Neural cell (in vitro differentiated cells): ENCODE measurements around the gene GALNT16. TPM values are rescaled to one million over a fixed set of nuclear protein-coding genes. Genes with fewer than 3 reads are reported as not detected.

Experiments
- H2AFZ ChIP-seq: fragments of 200-600, 300-800 bp; sonication (generic), shearing (Covaris generic); 2 replicates; pipeline ENCODE4 v1.6.0; 2014; ENCODE audit warnings: low read depth, mild to moderate bottlenecking, antibody characterized with exemption, low read length, moderate library complexity
- H3F3A ChIP-seq: fragments of 200-600 bp; shearing (Covaris generic); 2 replicates; pipeline ENCODE4 v1.6.1; 2016; ENCODE audit warnings: mild to moderate bottlenecking, moderate library complexity, mixed read lengths, antibody characterized with exemption, low read length; ENCODE audit not compliant: insufficient read depth, poor library complexity, severe bottlenecking
- H3K27ac ChIP-seq: fragments of 200-600, 300-800 bp; sonication (generic), shearing (Covaris generic); 2 replicates; pipeline ENCODE4 v1.5.1; 2014; ENCODE audit warnings: mild to moderate bottlenecking, low read length, moderate library complexity
- H3K27me3 ChIP-seq: fragments of 300-800, 200-600 bp; sonication (generic), shearing (Covaris generic); 2 replicates; pipeline ENCODE4 v1.6.0; 2014; ENCODE audit warnings: mild to moderate bottlenecking, low read depth, low read length, moderate library complexity; ENCODE audit not compliant: insufficient read depth
- H3K36me3 ChIP-seq: fragments of 300-800, 200-600 bp; sonication (generic), shearing (Covaris generic); 2 replicates; pipeline ENCODE4 v1.5.1; 2014; ENCODE audit warnings: mild to moderate bottlenecking, antibody characterized with exemption, low read length, moderate library complexity; ENCODE audit not compliant: insufficient read depth
- H3K4me2 ChIP-seq: fragments of 300-800, 200-600 bp; sonication (generic), shearing (Covaris generic); 2 replicates; pipeline ENCODE4 v1.6.0; 2014; ENCODE audit warnings: mild to moderate bottlenecking, low read length
- H3K4me3 ChIP-seq: fragments of 300-800, 200-600 bp; sonication (generic), shearing (Covaris generic); 2 replicates; pipeline ENCODE4 v1.5.1; 2014; ENCODE audit warnings: mild to moderate bottlenecking, low read length, moderate library complexity
- H3K79me2 ChIP-seq: fragments of 200-600 bp; shearing (Covaris generic); replicated peaks from 2 replicates; pipeline ENCODE4 v1.6.0; 2014; ENCODE audit warnings: mild to moderate bottlenecking, low read length, moderate library complexity; ENCODE audit not compliant: insufficient read depth
- H3K9ac ChIP-seq: fragments of 300-800, 200-600 bp; sonication (generic), shearing (Covaris generic); 2 replicates; pipeline ENCODE4 v1.6.1; 2016; ENCODE audit warnings: mild to moderate bottlenecking, low read length, mixed read lengths
- H3K9me2 ChIP-seq: fragments of 200-600 bp; shearing (Covaris generic); 2 replicates; pipeline ENCODE4 v1.6.1; 2016; ENCODE audit warnings: mild to moderate bottlenecking, low read length, mixed read lengths; ENCODE audit not compliant: insufficient read depth
- H3K9me3 ChIP-seq: fragments of 200-600, 300-800 bp; sonication (generic), shearing (Covaris generic); 2 replicates; pipeline ENCODE4 v1.6.1; 2016; ENCODE audit warnings: mild to moderate bottlenecking, mixed run types, low read length, moderate library complexity, mixed read lengths
- H4K20me1 ChIP-seq: fragments of 200-600 bp; shearing (Covaris generic); 2 replicates; pipeline ENCODE4 v1.6.1; 2016; ENCODE audit warnings: mild to moderate bottlenecking, mixed run types; ENCODE audit not compliant: insufficient read depth
- CTCF ChIP-seq: fragments of 450-650 bp; IDR thresholded peaks from 2 replicates; pipeline ENCODE4 v1.5.1; 2014; ENCODE audit warnings: antibody characterized with exemption, mild to moderate bottlenecking, moderate library complexity; ENCODE audit not compliant: poor library complexity, severe bottlenecking
- EP300 ChIP-seq: fragments of 450-650 bp; conservative IDR thresholded peaks from 2 replicates; pipeline ENCODE4 v1.6.1; 2014; ENCODE audit warnings: antibody characterized with exemption, mild to moderate bottlenecking, moderate library complexity; ENCODE audit not compliant: poor library complexity, severe bottlenecking
- EZH2 ChIP-seq: fragments of 200-600, 300-800 bp; shearing (Covaris generic), sonication (generic); IDR thresholded peaks from 2 replicates; pipeline ENCODE4 v1.6.1; 2014; ENCODE audit warnings: antibody characterized with exemption, low read length, borderline replicate concordance, mild to moderate bottlenecking; ENCODE audit not compliant: insufficient read depth, poor library complexity, severe bottlenecking
- MXI1 ChIP-seq: fragments of 450-650 bp; conservative IDR thresholded peaks from 2 replicates; pipeline ENCODE4 v1.6.1; 2014; ENCODE audit warnings: antibody characterized with exemption, mild to moderate bottlenecking; ENCODE audit not compliant: poor library complexity, severe bottlenecking
- POLR2AphosphoS5 ChIP-seq: IDR thresholded peaks from 2 replicates; pipeline ENCODE4 v1.6.1; 2012
- RAD21 ChIP-seq: fragments of 450-650 bp; conservative IDR thresholded peaks from 2 replicates; pipeline ENCODE4 v1.6.1; 2014; ENCODE audit warnings: antibody characterized with exemption, mild to moderate bottlenecking, moderate library complexity
- SMC3 ChIP-seq: fragments of 450-650 bp; conservative IDR thresholded peaks from 2 replicates; pipeline ENCODE4 v1.6.1; 2014; ENCODE audit warnings: antibody characterized with exemption, mild to moderate bottlenecking, moderate library complexity; ENCODE audit not compliant: poor library complexity
- TAF1 ChIP-seq: IDR thresholded peaks from 2 replicates; pipeline ENCODE4 v1.6.1; 2012; ENCODE audit warnings: low read depth
- polyA plus RNA-seq: library from polyadenylated mRNA; depleted of rRNA; stranded (reverse); fragments of >200 nt; gene quantifications from 2 replicates; pipeline ENCODE4 v1.2.3, GENCODE V29; 2014
- TF ChIP-seq, protein P1 (sequence below): IDR thresholded peaks from 2 replicates; pipeline ENCODE4 v1.6.1; 2012; ENCODE audit warnings: borderline replicate concordance

Gene GALNT16
- polyA plus RNA-seq, 1 donor from 2014 or later, result 23.8 TPM

DNA sequence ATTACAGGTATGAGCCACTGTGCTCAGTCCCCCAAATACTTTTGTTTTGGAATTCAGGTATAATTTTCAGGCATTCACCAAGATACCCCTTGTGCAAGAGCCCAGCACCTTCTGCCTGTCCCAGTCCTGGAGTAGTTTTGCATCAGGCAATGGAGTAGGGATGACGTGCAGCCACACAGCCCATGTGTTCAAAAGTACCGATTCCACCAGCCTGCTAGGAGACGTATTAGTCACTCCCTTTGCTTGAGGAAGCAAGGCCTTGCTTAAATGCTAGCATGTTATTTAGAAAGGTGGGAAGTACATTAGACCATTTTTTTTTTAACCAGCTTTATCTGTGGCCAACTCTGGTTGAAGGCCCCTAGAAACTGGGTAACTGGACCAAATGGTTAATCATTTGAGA is 15.0 kb upstream of the GALNT16 start:
- no peaks in the 10 kb centered on the region for H3K9me3 ChIP-seq
- H3K27ac ChIP-seq, result no peak overlapping the region
- no peak overlapping the region for H3K4me3 ChIP-seq
- H3K27me3 ChIP-seq, result no peaks in the 10 kb centered on the region
- H3K79me2 ChIP-seq, result no peaks in the 10 kb centered on the region
- H3F3A ChIP-seq, result no peaks in the 10 kb centered on the region
- TF ChIP-seq POLR2AphosphoS5, result no peak
- no peak for TF ChIP-seq CTCF
- no peak for TF ChIP-seq EZH2
- no peak for TF ChIP-seq RAD21
- TF ChIP-seq EP300, result no peak
- TF ChIP-seq SMC3, result no peak
- TF ChIP-seq TAF1, result no peak
- TF ChIP-seq, protein P1, sequence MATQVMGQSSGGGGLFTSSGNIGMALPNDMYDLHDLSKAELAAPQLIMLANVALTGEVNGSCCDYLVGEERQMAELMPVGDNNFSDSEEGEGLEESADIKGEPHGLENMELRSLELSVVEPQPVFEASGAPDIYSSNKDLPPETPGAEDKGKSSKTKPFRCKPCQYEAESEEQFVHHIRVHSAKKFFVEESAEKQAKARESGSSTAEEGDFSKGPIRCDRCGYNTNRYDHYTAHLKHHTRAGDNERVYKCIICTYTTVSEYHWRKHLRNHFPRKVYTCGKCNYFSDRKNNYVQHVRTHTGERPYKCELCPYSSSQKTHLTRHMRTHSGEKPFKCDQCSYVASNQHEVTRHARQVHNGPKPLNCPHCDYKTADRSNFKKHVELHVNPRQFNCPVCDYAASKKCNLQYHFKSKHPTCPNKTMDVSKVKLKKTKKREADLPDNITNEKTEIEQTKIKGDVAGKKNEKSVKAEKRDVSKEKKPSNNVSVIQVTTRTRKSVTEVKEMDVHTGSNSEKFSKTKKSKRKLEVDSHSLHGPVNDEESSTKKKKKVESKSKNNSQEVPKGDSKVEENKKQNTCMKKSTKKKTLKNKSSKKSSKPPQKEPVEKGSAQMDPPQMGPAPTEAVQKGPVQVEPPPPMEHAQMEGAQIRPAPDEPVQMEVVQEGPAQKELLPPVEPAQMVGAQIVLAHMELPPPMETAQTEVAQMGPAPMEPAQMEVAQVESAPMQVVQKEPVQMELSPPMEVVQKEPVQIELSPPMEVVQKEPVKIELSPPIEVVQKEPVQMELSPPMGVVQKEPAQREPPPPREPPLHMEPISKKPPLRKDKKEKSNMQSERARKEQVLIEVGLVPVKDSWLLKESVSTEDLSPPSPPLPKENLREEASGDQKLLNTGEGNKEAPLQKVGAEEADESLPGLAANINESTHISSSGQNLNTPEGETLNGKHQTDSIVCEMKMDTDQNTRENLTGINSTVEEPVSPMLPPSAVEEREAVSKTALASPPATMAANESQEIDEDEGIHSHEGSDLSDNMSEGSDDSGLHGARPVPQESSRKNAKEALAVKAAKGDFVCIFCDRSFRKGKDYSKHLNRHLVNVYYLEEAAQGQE, result no peak
- no peak for TF ChIP-seq MXI1
- no peaks in the 10 kb centered on the region for H3K36me3 ChIP-seq
- H3K4me2 ChIP-seq, result no peak overlapping the region
- H2AFZ ChIP-seq, result no peak overlapping the region
- no peak overlapping the region for H3K9ac ChIP-seq
- no peaks in the 10 kb centered on the region for H4K20me1 ChIP-seq
- H3K9me2 ChIP-seq, result no peaks in the 10 kb centered on the region

DNA sequence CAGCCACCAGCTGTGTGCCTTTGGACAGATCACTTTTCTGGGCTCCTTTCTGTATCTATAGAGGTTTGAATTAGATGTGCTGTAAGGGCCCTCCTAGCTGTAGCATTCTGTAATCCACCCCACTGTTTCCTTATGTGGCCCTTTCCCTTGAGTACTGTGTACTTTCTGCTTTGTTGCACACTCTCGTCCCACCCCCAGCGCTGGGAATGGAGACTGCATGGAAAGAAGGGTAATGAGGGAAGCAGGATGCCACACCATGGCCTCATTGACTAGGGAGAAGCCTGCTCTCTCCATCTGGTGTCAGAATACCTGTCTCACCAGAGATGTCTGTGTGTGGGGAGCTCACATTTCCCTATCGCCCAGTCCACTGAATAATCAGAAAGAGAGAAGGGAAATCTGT is 13.6 kb upstream of the GALNT16 start:
- no peaks in the 10 kb centered on the region for H3K9me2 ChIP-seq
- no peak overlapping the region for H2AFZ ChIP-seq
- no peak overlapping the region for H3K9ac ChIP-seq
- TF ChIP-seq, protein P1, result no peak
- TF ChIP-seq TAF1, result no peak
- no peak for TF ChIP-seq EP300
- no peak for TF ChIP-seq MXI1
- TF ChIP-seq CTCF, result no peak
- TF ChIP-seq POLR2AphosphoS5, result no peak
- no peak for TF ChIP-seq EZH2
- no peak for TF ChIP-seq RAD21
- no peak for TF ChIP-seq SMC3
- no peaks in the 10 kb centered on the region for H4K20me1 ChIP-seq
- H3K4me2 ChIP-seq, result no peak overlapping the region
- H3K27me3 ChIP-seq, result no peaks in the 10 kb centered on the region
- no peak overlapping the region for H3K4me3 ChIP-seq
- H3K27ac ChIP-seq, result no peak overlapping the region
- H3F3A ChIP-seq, result no peaks in the 10 kb centered on the region
- H3K36me3 ChIP-seq, result no peaks in the 10 kb centered on the region
- H3K9me3 ChIP-seq, result no peaks in the 10 kb centered on the region
- no peaks in the 10 kb centered on the region for H3K79me2 ChIP-seq
